ENCODE measurements around the gene ABCC4. TPM values are rescaled to one million over a fixed set of nuclear protein-coding genes. Genes with fewer than 3 reads are reported as not detected.

ABCC4 gene
- total and polyA plus RNA-seq, 2 donors (not counting 1 experiment from before 2014, with no cell fraction given) = 1.8 to 7.1 TPM

- Mint-ChIP-seq H3K27me3 (no peaks in the 10 kb centered on the region), H3K27ac (no peak overlapping the region), H3K4me3 (no peak overlapping the region), H3K4me1 (peaks cover 11% of the 10 kb centered on the region), H3K9me3 (ENCODE audit: insufficient read depth) (no peaks in the 10 kb centered on the region)
- ATAC-seq (ENCODE audit: low read depth) (no peak), DNase-seq (no peak)
- TF ChIP-seq CTCF (IDR thresholded peaks at IDR 0.05) (no peak), EZH2 (IDR thresholded peaks at IDR 0.05; ENCODE audit: borderline replicate concordance, insufficient read depth, low read depth, low read length, poor library complexity, severe bottlenecking) (no peak)
- Histone ChIP-seq H3K9ac (ENCODE audit: low read length) (no peak overlapping the region), H3K4me3 (ENCODE audit: control extremely low read depth in 1 of 5, extremely low read depth in 1 of 5, insufficient read depth in 1 of 5, low read depth in 2 of 5, low read length in 4 of 5) (no peak overlapping the region), H4K20me1 (ENCODE audit: control insufficient read depth, insufficient read depth, low read length, poor library complexity, severe bottlenecking) (no peaks in the 10 kb centered on the region), H3K9me3 (ENCODE audit: control extremely low read depth in 1 of 3, control insufficient read depth in 2 of 3, insufficient read depth in 1 of 3, low read length in 2 of 3) (no peaks in the 10 kb centered on the region), H3K4me1 (ENCODE audit: control insufficient read depth in 2 of 2, insufficient read depth in 2 of 2, low read length in 2 of 2) (peaks cover 5 to 6% of the 10 kb centered on the region in 2 donors), H3K79me2 (ENCODE audit: control insufficient read depth, insufficient read depth, low read length) (peaks cover 2% of the 10 kb centered on the region), H3K4me2 (replicated peaks; ENCODE audit: low read depth, low read length, poor library complexity, severe bottlenecking) (no peak overlapping the region), H2AFZ (ENCODE audit: insufficient read depth, low read depth, low read length, poor library complexity, severe bottlenecking) (no peak overlapping the region), H3K36me3 (replicated peaks in 1 of 2; ENCODE audit: control extremely low read depth in 1 of 2, control insufficient read depth in 1 of 2, extremely low read depth in 1 of 2, insufficient read depth in 2 of 2, low read length in 1 of 2) (no peaks in the 10 kb centered on the region), H3K27ac (ENCODE audit: low read length in 2 of 2) (no peak overlapping the region), H3K27me3 (replicated peaks in 1 of 4; ENCODE audit: control extremely low read depth in 1 of 4, control insufficient read depth in 3 of 4, insufficient read depth in 4 of 4, low read length in 3 of 4) (no peaks in the 10 kb centered on the region)
- 90% methylated on average over 2 of the region's 4 CpGs for WGBS (ENCODE audit: insufficient coverage)
- POLR2A ChIA-PET = no interaction called here
- CTCF ChIA-PET = interaction anchor here (1.6 kb wide), 1 partner anchor 9 kb away, joined by 13 read pairs; no protein-coding TSS in a partner anchor
- intact Hi-C loops (cut with micrococcal nuclease) = no loop called here
Measured at GRCh38 chr13:95289020-95289444, 12.2 kb downstream of the ABCC4 start.

DNA sequence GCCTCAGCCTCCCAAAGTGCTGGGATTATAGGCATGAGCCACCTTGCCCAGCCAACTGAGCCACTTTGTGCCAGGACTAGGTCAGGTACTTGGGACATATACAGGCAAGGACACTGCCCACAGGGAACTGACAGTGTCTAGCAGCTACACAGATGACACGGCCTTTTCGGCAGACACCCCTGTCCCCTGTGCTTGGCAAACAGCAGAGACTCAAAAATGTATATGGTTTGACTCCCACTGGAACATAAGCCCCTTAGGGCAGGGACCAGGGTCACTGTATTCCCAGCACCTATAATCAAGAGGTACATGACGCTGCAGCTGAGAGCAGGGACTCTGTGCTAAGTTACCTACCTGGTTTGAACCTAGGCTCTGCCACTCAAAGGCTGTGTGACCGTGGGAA, 16.8 kb downstream of the ABCC4 start:
- POLR2A ChIA-PET = no interaction called here
- H3K79me2 ChIP-seq (ENCODE audit: control insufficient read depth, insufficient read depth, low read length) = peaks cover 5% of the 10 kb centered on the region
- TF ChIP-seq CTCF (IDR thresholded peaks at IDR 0.05) (no peak), EZH2 (IDR thresholded peaks at IDR 0.05; ENCODE audit: borderline replicate concordance, insufficient read depth, low read depth, low read length, poor library complexity, severe bottlenecking) (no peak)
- no peak overlapping the region for H3K4me3 Mint-ChIP-seq
- peaks cover 16 to 30% of the 10 kb centered on the region in 2 donors for H3K4me1 ChIP-seq (ENCODE audit: control insufficient read depth in 2 of 2, insufficient read depth in 2 of 2, low read length in 2 of 2)
- no peak overlapping the region for H3K4me3 ChIP-seq (ENCODE audit: control extremely low read depth in 1 of 5, extremely low read depth in 1 of 5, insufficient read depth in 1 of 5, low read depth in 2 of 5, low read length in 4 of 5)
- intact Hi-C loops (cut with micrococcal nuclease) = no loop called here
- DNase-seq (no peak), ATAC-seq (ENCODE audit: low read depth) (no peak)
- H3K9me3 ChIP-seq (ENCODE audit: control extremely low read depth in 1 of 3, control insufficient read depth in 2 of 3, insufficient read depth in 1 of 3, low read length in 2 of 3) = no peaks in the 10 kb centered on the region
- no peak overlapping the region for H2AFZ ChIP-seq (ENCODE audit: insufficient read depth, low read depth, low read length, poor library complexity, severe bottlenecking)
- H3K4me1 Mint-ChIP-seq = peaks cover 34% of the 10 kb centered on the region
- 88% methylated on average over 2 of the region's 4 CpGs for WGBS (ENCODE audit: insufficient coverage)
- H3K9ac ChIP-seq (ENCODE audit: low read length) = no peak overlapping the region
- H3K27me3 Mint-ChIP-seq = no peaks in the 10 kb centered on the region
- H3K27ac ChIP-seq (ENCODE audit: low read length in 2 of 2) = no peak overlapping the region
- no peaks in the 10 kb centered on the region for H3K27me3 ChIP-seq (replicated peaks in 1 of 4; ENCODE audit: control extremely low read depth in 1 of 4, control insufficient read depth in 3 of 4, insufficient read depth in 4 of 4, low read length in 3 of 4)
- H3K36me3 ChIP-seq (replicated peaks in 1 of 2; ENCODE audit: control extremely low read depth in 1 of 2, control insufficient read depth in 1 of 2, extremely low read depth in 1 of 2, insufficient read depth in 2 of 2, low read length in 1 of 2) = no peaks in the 10 kb centered on the region
- no peaks in the 10 kb centered on the region for H4K20me1 ChIP-seq (ENCODE audit: control insufficient read depth, insufficient read depth, low read length, poor library complexity, severe bottlenecking)
- no peak overlapping the region for H3K27ac Mint-ChIP-seq
- no peak overlapping the region for H3K4me2 ChIP-seq (replicated peaks; ENCODE audit: low read depth, low read length, poor library complexity, severe bottlenecking)
- H3K9me3 Mint-ChIP-seq (ENCODE audit: insufficient read depth) = no peaks in the 10 kb centered on the region
- CTCF ChIA-PET = no interaction called here
